ENCODE data around the gene SLC4A2.

SLC4A2 gene

GRCh38 chr7:151082141-151083070 lies 23.0 kb downstream of the SLC4A2 start (continued):
- TF ChIP-seq ZBTB44 (tag by site-specific recombination; IDR thresholded peaks at IDR 0.05) (no peak), KLF1 (tag by site-specific recombination; IDR thresholded peaks at IDR 0.05) (peak; percentile 77; the same call in 1 of the 2 replicates), ZIC2 (tag by site-specific recombination; IDR thresholded peaks at IDR 0.05) (peak; percentile 74), GLI4 (tag by site-specific recombination; IDR thresholded peaks at IDR 0.05) (no peak), KLF16 (tag by site-specific recombination; IDR thresholded peaks at IDR 0.05) (no peak), ZNF133 (tag by site-specific recombination; IDR thresholded peaks at IDR 0.05) (no peak), ZNF16 (tag by site-specific recombination; IDR thresholded peaks at IDR 0.05; ENCODE audit: low read depth) (no peak), ZNF530 (tag by site-specific recombination; IDR thresholded peaks at IDR 0.05; ENCODE audit: low read depth) (no peak), BCL11A (tag by site-specific recombination; IDR thresholded peaks at IDR 0.05; ENCODE audit: low read depth) (peak; percentile 47; the same call in 1 of the 2 replicates), ZSCAN4 (tag by site-specific recombination; IDR thresholded peaks at IDR 0.05) (no peak), SP7 (tag by site-specific recombination; IDR thresholded peaks at IDR 0.05) (peak; percentile 34; the same call in 1 of the 2 replicates), KLF7 (tag by site-specific recombination; IDR thresholded peaks at IDR 0.05; ENCODE audit: borderline replicate concordance) (peak; percentile 63; the same call in 1 of the 2 replicates), AEBP2 (tag by site-specific recombination; IDR thresholded peaks at IDR 0.05; ENCODE audit: borderline replicate concordance) (no peak), BCL11B (tag by site-specific recombination; IDR thresholded peaks at IDR 0.05; ENCODE audit: low read depth) (peak; percentile 52), ZNF362 (tag by site-specific recombination; IDR thresholded peaks at IDR 0.05) (no peak)
- TF ChIP-seq, protein P1, sequence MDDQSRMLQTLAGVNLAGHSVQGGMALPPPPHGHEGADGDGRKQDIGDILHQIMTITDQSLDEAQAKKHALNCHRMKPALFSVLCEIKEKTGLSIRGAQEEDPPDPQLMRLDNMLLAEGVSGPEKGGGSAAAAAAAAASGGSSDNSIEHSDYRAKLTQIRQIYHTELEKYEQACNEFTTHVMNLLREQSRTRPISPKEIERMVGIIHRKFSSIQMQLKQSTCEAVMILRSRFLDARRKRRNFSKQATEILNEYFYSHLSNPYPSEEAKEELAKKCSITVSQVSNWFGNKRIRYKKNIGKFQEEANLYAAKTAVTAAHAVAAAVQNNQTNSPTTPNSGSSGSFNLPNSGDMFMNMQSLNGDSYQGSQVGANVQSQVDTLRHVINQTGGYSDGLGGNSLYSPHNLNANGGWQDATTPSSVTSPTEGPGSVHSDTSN (CRISPR knock-in tag; IDR thresholded peaks at IDR 0.05), result no peak

DNA sequence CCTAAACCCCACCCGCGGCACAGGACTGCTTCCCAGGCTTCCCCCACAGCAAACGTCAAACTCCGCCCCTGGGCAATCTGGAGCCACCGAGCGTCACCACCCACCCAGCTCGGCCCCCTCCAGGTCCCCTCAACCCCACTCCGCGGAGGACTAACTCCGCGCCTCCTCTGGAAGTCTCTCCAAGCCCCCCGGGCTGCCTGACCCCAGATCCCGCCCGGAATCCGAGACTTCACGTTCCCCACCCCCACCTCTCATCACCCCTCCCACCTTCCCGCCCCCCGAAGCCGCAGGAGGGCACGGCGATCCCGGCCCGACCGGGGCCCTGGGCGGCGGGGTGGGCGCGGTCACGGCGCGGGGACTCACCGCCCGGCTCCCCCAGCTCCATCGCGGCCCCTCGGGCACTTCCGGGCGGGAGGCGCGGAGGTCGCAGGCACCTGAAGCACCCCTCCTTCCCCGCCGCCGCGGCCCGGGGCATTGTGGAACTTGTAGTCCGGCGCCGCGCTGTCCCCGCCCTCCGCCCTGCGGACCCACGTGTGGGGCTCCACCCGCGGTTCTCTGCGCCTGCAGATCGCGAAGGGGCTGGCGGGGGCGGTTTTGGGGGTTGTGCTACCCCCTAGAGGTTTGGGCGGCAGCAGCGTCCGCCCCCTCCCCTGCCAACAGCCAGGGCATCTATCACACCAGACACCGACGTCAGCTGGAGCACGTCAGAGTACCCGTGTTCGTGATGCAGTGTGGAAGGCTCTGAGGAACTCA lies 23.9 kb downstream of the SLC4A2 start, which contains the start of gene TMUB1:
Gene TMUB1 (minus strand): TSS at position 423 of the 753 bp plus-strand sequence. CDS start 930 bp downstream, outside the sequence.
- peak within 1 kb of the TSS; percentile 74 for H3K4me3 ChIP-seq (ENCODE audit: low read depth, low read length)
- H3K4me1 ChIP-seq (ENCODE audit: control insufficient read depth, insufficient read depth, low read length), result peaks cover 7% of the 10 kb centered on the region; the same call in 1 of the 2 replicates
- CTCF ChIA-PET, result interaction anchor here (0.6 to 2.2 kb wide), 7 partner anchors 8 to 121 kb away, joined by 3 to 7 read pairs (median 3); no protein-coding TSS in a partner anchor
- no peaks in the 10 kb centered on the region for H3K9me3 ChIP-seq (ENCODE audit: control insufficient read depth, insufficient read depth, low read depth, low read length)
- peak within 1 kb of the TSS; percentile 75; the same call in 1 of the 2 replicates for H3K27ac ChIP-seq (ENCODE audit: extremely low read depth, low read depth, low read length)
- POLR2A ChIA-PET, result interaction anchor here (1.0 to 3.0 kb wide), 2 partner anchors 18 to 55 kb away, joined by 3 to 16 read pairs; partner anchors contain the start of gene ABCB8
- H3K36me3 ChIP-seq (ENCODE audit: control insufficient read depth in 2 of 2, insufficient read depth in 1 of 2, low read length in 2 of 2), result peaks cover 0 to 18% of the 10 kb centered on the region in 2 experiments; a peak in 1 of 3 replicates
- 0 out of 2 replicates have a peak, but pooled peaks have one; percentile 28 for TF ChIP-seq ZNF785 (tag by site-specific recombination; IDR thresholded peaks at IDR 0.05)
- no peak for TF ChIP-seq ZNF433 (tag by site-specific recombination; IDR thresholded peaks at IDR 0.05; ENCODE audit: low read depth)
- TF ChIP-seq ZNF660 (tag by site-specific recombination; IDR thresholded peaks at IDR 0.05), result no peak
- TF ChIP-seq SP7 (tag by site-specific recombination; IDR thresholded peaks at IDR 0.05), result no peak
- TF ChIP-seq ZNF354C (tag by site-specific recombination; IDR thresholded peaks at IDR 0.05; ENCODE audit: borderline replicate concordance, low read depth), result no peak
- no peak for TF ChIP-seq ZNF155 (tag by site-specific recombination; IDR thresholded peaks at IDR 0.05)
- TF ChIP-seq ZNF701 (tag by site-specific recombination; IDR thresholded peaks at IDR 0.05), result no peak
- no peak for TF ChIP-seq ZSCAN4 (tag by site-specific recombination; IDR thresholded peaks at IDR 0.05)
- TF ChIP-seq RBAK (tag by site-specific recombination; IDR thresholded peaks at IDR 0.05), result no peak
- TF ChIP-seq ZNF610 (tag by site-specific recombination; IDR thresholded peaks at IDR 0.05; ENCODE audit: borderline replicate concordance), result no peak
- TF ChIP-seq ZNF266 (tag by site-specific recombination; IDR thresholded peaks at IDR 0.05; ENCODE audit: low read depth), result no peak
- no peak for TF ChIP-seq ZNF211 (tag by site-specific recombination; IDR thresholded peaks at IDR 0.05; ENCODE audit: low read depth)
